ENCODE results near the gene ANKRD29.

Gene ANKRD29

GRCh38 chr18:23662309-23663263, at the start of gene ANKRD29:
Gene ANKRD29, minus strand, starts transcription at chr18:23662911. Its CDS starts 181 bp downstream, at chr18:23662730.
- H3K4me3 ChIP-seq (ENCODE audit: low read depth, low read length): peak within 1 kb of the TSS; percentile 61

GRCh38 chr18:23712445-23712844, 49.7 kb upstream of the ANKRD29 start:
- no peak overlapping the region for H3K4me3 ChIP-seq (ENCODE audit: low read depth, low read length)

GRCh38 chr18:23711426-23711825, 48.7 kb upstream of the ANKRD29 start:
- H3K4me3 ChIP-seq (ENCODE audit: low read depth, low read length): no peak overlapping the region

- no peak overlapping the region for H3K4me3 ChIP-seq (ENCODE audit: low read depth, low read length)
Observed at GRCh38 chr18:23710946-23711345, 48.2 kb upstream of the ANKRD29 start.

- H3K4me3 ChIP-seq (ENCODE audit: low read depth, low read length): no peak overlapping the region
Observed at GRCh38 chr18:23710068-23710527, 47.4 kb upstream of the ANKRD29 start.

- no peak overlapping the region for H3K4me3 ChIP-seq (ENCODE audit: low read depth, low read length)
Observed at GRCh38 chr18:23706971-23707640, 44.4 kb upstream of the ANKRD29 start.

- H3K4me3 ChIP-seq (ENCODE audit: low read depth, low read length): no peak overlapping the region
Observed at GRCh38 chr18:23704806-23705205, 42.1 kb upstream of the ANKRD29 start.

GRCh38 chr18:23703987-23704384, 41.3 kb upstream of the ANKRD29 start:
- H3K4me3 ChIP-seq (ENCODE audit: low read depth, low read length): no peak overlapping the region

GRCh38 chr18:23703057-23703986, 40.6 kb upstream of the ANKRD29 start:
- no peak overlapping the region for H3K4me3 ChIP-seq (ENCODE audit: low read depth, low read length)

- no peak overlapping the region for H3K4me3 ChIP-seq (ENCODE audit: low read depth, low read length)
Observed at GRCh38 chr18:23702606-23703005, 39.9 kb upstream of the ANKRD29 start.

- H3K4me3 ChIP-seq (ENCODE audit: low read depth, low read length): no peak overlapping the region
Observed at GRCh38 chr18:23701544-23702064, 38.9 kb upstream of the ANKRD29 start.

GRCh38 chr18:23701017-23701416, 38.3 kb upstream of the ANKRD29 start:
- H3K4me3 ChIP-seq (ENCODE audit: low read depth, low read length): no peak overlapping the region

- H3K4me3 ChIP-seq (ENCODE audit: low read depth, low read length): no peak overlapping the region
Observed at GRCh38 chr18:23694637-23695430, 32.1 kb upstream of the ANKRD29 start.

GRCh38 chr18:23693846-23694245, 31.1 kb upstream of the ANKRD29 start:
- H3K4me3 ChIP-seq (ENCODE audit: low read depth, low read length): no peak overlapping the region

- peak overlapping the region; percentile 13 for H3K4me3 ChIP-seq (ENCODE audit: low read depth, low read length)
Observed at GRCh38 chr18:23690505-23691068, 27.9 kb upstream of the ANKRD29 start.

GRCh38 chr18:23689616-23690504, 27.1 kb upstream of the ANKRD29 start:
- peak overlapping the region; percentile 35 for H3K4me3 ChIP-seq (ENCODE audit: low read depth, low read length)

- peak within 1 kb of the TSS; percentile 35 for H3K4me3 ChIP-seq (ENCODE audit: low read depth, low read length)
Observed at GRCh38 chr18:23689031-23689615, 26.4 kb upstream of the ANKRD29 start, which contains the start of gene LAMA3. Gene LAMA3, plus strand, starts transcription at chr18:23689453. Its CDS starts 231 bp downstream, at chr18:23689684.

- no peak overlapping the region for H3K4me3 ChIP-seq (ENCODE audit: low read depth, low read length)
Observed at GRCh38 chr18:23688528-23688927, 25.8 kb upstream of the ANKRD29 start.
